HUES64 (cell line): ENCODE data around the gene PPP1R14B.

Experiments
- H3K27ac ChIP-seq: 2 replicates; pipeline ENCODE4 v1.7.0; 2013; ENCODE audit warnings: low read depth, low read length, inconsistent platforms
- H3K27me3 ChIP-seq: 2 replicates; pipeline ENCODE4 v1.6.1; 2013; ENCODE audit warnings: mild to moderate bottlenecking, low read length; ENCODE audit not compliant: insufficient read depth
- H3K36me3 ChIP-seq: 2 replicates; pipeline ENCODE4 v1.6.1; 2013; ENCODE audit warnings: mild to moderate bottlenecking, low read length; ENCODE audit not compliant: insufficient read depth
- H3K4me1 ChIP-seq: 2 replicates; pipeline ENCODE4 v1.6.1; 2013; ENCODE audit warnings: mild to moderate bottlenecking, low read length, moderate library complexity; ENCODE audit not compliant: insufficient read depth
- H3K4me3 ChIP-seq: 2 replicates; pipeline ENCODE4 v1.5.1; 2013; ENCODE audit warnings: mild to moderate bottlenecking, low read length, moderate library complexity
- H3K9ac ChIP-seq: 2 replicates; pipeline ENCODE4 v1.6.1; 2013; ENCODE audit warnings: mild to moderate bottlenecking, low read depth, low read length
- H3K9me3 ChIP-seq: 2 replicates; pipeline ENCODE4 v1.6.1; 2013; ENCODE audit warnings: low read depth, low read length; ENCODE audit not compliant: insufficient read depth
- WGBS: fragments of 150-250, 120-280 bp; methylation state at CpG from one replicate; pipeline ENCODE4 v1.1.7; 2013; ENCODE audit warnings: missing lambda C conversion rate; 5-methylcytosine and 5-hydroxymethylcytosine counted together

PPP1R14B gene

DNA sequence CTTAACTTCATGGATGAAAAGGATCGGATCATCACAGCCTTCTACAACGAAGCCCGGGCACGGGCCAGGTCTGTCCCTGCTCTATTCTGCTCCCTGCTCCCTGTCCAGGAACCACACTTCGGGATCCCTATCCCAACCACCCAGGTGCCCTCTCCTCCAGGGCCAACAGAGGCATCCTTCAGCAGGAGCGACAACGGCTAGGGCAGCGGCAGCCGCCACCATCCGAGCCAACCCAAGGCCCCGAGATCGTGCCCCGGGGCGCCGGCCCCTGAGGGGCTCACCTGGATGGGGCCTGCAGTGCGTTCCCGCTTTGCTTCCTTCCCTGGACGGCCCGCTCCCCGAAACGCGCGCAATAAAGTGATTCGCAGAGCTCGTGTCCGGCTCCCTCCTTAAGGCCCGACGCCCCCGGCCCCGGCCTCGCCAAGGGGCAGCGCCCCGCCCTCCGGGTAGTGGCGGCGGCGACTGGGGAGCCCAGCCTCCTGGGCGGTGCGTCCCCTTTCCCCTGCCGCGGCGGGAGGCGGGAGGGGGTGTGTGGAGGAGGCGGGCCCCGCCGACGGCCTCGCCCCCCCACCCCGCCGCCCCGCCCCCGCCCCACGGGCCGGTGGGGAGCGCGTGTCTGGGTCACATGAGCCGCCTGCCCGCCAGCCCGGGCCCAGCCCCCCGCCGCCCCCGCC, 12.7 kb downstream of the PPP1R14B start, which contains the start of gene VEGFB:
Gene VEGFB (plus strand): TSS at position 672 of the 674 bp plus-strand sequence. CDS start 250 bp downstream, outside the sequence.
- H3K4me3 ChIP-seq: peak within 1 kb of the TSS; percentile 69
- peaks cover 15% of the 10 kb centered on the region; the same call in 1 of the 2 replicates for H3K27me3 ChIP-seq
- no peaks in the 10 kb centered on the region for H3K9me3 ChIP-seq
- H3K27ac ChIP-seq: no peak within 1 kb of the TSS
- H3K4me1 ChIP-seq: no peaks in the 10 kb centered on the region; the same call in 1 of the 2 replicates
- WGBS: 3% methylated on average over 54 of the region's 62 CpGs
- H3K36me3 ChIP-seq: peaks cover 8% of the 10 kb centered on the region
- H3K9ac ChIP-seq: peak within 1 kb of the TSS; percentile 44; the same call in 1 of the 2 replicates

- 92% methylated on average over 8 of the region's 8 CpGs for WGBS
- Histone ChIP-seq H3K9ac (no peak overlapping the region), H3K9me3 (no peaks in the 10 kb centered on the region), H3K36me3 (no peaks in the 10 kb centered on the region; the same call in 1 of the 2 replicates), H3K27ac (no peak overlapping the region), H3K27me3 (peaks cover 15% of the 10 kb centered on the region; the same call in 1 of the 2 replicates), H3K4me1 (no peaks in the 10 kb centered on the region; the same call in 1 of the 2 replicates), H3K4me3 (no peak overlapping the region)
These were observed 13.8 kb downstream of the PPP1R14B start for GRCh38 chr11:64232967-64233315.

DNA sequence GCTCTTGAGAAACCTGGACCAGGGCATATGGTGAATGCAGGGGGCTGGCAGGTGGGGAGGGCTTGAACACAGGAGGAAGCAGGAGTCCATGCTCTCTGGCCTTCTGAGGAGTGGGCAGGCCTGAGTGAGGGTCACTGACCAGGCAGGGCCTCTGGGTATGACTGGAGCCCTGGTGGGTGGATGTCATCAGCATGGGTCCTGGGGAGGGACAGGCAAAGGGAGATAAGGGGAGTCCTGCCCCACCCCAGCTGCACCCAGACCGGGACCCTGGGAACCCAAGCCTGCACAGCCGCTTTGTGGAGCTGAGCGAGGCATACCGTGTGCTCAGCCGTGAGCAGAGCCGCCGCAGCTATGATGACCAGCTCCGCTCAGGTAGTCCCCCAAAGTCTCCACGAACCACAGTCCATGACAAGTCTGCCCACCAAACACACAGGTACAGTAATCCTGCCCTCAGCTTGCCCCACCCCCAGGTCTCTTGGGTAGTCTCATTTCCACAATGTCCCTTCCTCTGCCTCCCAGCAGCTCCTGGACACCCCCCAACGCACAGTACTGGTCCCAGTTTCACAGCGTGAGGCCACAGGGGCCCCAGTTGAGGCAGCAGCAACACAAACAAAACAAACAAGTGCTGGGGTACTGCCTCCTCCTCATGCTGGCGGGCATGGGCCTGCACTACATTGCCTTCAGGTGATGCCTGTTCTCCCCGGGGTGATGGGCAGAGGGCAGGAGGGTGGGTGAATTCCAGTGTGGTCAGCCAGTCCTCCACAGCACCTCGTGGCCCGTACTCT, 14.4 kb downstream of the PPP1R14B start:
- H3K27me3 ChIP-seq: peaks cover 15% of the 10 kb centered on the region; the same call in 1 of the 2 replicates
- no peak overlapping the region for H3K4me3 ChIP-seq
- H3K27ac ChIP-seq: no peak overlapping the region
- 93% methylated on average over 15 of the region's 15 CpGs for WGBS
- no peaks in the 10 kb centered on the region; the same call in 1 of the 2 replicates for H3K4me1 ChIP-seq
- H3K9me3 ChIP-seq: no peaks in the 10 kb centered on the region
- H3K36me3 ChIP-seq: no peaks in the 10 kb centered on the region; the same call in 1 of the 2 replicates
- H3K9ac ChIP-seq: no peak overlapping the region

DNA sequence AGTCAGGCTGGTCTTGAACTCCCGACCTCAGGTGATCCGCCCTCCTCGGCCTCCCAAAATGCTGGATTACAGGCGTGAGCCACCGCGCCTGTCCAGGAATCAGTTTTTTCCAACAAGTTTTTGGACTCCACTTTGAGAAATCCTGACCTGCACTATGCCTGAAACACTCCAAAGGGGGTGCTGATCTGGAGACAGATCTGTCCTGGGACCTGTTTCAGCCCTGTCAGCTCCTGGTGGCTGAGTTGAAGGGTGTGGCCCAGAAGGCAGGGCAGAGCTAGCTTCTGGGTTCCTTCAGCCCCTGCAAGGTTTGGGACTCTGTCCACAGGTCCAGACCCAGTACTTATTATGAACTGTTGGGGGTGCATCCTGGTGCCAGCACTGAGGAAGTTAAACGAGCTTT, 15.2 kb downstream of the PPP1R14B start:
- peaks cover 7% of the 10 kb centered on the region; the same call in 1 of the 2 replicates for H3K4me1 ChIP-seq
- no peak overlapping the region for H3K4me3 ChIP-seq

DNA sequence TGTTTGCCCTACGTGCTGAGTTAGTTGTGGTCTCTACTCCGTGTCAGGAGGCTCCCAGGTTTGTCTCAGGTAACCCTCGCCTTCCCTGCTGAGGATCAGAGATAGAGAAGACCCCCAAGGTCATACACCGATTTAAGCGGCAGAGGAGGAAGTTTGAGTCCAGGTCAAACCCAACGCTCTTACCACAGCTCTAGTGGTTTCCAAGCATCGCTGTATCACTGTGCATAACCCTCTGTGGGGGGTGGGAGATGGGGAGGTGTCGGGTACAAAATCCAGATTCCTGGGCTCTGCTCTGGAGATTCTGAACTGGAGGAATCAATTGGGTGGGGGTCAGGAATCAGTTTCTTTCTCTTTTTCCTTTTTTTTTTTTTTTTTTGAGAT, 15.8 kb downstream of the PPP1R14B start:
- Histone ChIP-seq H3K4me3 (peak overlapping the region; percentile 90), H3K9ac (peak overlapping the region; percentile 71), H3K27me3 (peaks cover 15% of the 10 kb centered on the region; the same call in 1 of the 2 replicates), H3K9me3 (no peaks in the 10 kb centered on the region), H3K4me1 (peaks cover 7% of the 10 kb centered on the region; the same call in 1 of the 2 replicates), H3K36me3 (no peaks in the 10 kb centered on the region), H3K27ac (peak overlapping the region; percentile 67; the same call in 1 of the 2 replicates)
- 7% methylated on average over 8 of the region's 8 CpGs for WGBS

More for the DNA sequence above, 15.2 kb downstream of the PPP1R14B start:
- Histone ChIP-seq H3K9me3 (no peaks in the 10 kb centered on the region), H3K9ac (no peak overlapping the region), H3K36me3 (no peaks in the 10 kb centered on the region), H3K27ac (no peak overlapping the region), H3K27me3 (peaks cover 15% of the 10 kb centered on the region; the same call in 1 of the 2 replicates)
- WGBS: 93% methylated on average over 7 of the region's 7 CpGs

DNA sequence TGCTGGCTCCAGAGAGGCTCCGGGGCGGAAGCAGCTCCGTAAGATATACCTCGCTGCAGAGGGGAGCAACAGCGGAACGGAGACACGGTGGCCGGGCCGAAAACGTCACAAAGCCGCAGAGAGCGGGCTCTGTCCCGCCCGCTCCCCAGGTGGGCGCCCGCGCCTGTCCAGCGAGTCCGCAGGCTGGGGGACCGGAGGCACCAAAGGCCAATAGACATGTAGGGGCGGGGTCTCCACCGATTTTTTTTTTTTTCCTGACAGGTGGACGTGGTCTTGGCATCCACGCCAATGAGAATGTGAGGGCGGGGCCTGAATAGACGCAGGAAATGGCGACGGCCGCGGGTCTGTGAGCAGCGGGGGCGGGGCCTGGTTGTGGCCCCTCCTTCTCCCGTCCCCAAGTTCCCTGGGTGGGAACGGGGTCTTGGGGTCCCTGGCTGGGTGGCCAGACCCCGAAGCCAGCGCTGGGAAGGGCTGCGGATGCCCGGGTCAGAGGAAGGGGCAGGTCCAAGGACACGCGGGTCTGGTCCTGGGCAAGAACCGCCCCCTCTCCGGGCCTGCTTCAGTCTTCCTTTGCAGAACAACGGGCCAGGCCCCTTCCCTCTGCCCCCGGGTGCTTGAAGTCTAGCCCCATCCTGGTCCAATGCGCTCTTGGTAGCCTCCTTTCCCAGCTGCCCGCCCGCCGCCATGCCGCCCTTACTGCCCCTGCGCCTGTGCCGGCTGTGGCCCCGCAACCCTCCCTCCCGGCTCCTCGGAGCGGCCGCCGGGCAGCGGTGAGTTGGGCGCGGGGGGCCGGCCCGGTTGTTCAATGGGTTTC, 16.4 kb downstream of the PPP1R14B start, which contains the start of gene DNAJC4:
Gene DNAJC4 (plus strand): TSS at position 378 of the 814 bp plus-strand sequence. CDS start 307 bp downstream, at position 685.
- peak within 1 kb of the TSS; percentile 67; the same call in 1 of the 2 replicates for H3K27ac ChIP-seq
- H3K4me1 ChIP-seq: peaks cover 7% of the 10 kb centered on the region; the same call in 1 of the 2 replicates
- H3K27me3 ChIP-seq: peaks cover 15% of the 10 kb centered on the region; the same call in 1 of the 2 replicates
- no peaks in the 10 kb centered on the region for H3K36me3 ChIP-seq
- WGBS: under 1% methylated on average over 62 of the region's 62 CpGs
- H3K9me3 ChIP-seq: no peaks in the 10 kb centered on the region
- H3K4me3 ChIP-seq: peak within 1 kb of the TSS; percentile 90
- H3K9ac ChIP-seq: peak within 1 kb of the TSS; percentile 71

DNA sequence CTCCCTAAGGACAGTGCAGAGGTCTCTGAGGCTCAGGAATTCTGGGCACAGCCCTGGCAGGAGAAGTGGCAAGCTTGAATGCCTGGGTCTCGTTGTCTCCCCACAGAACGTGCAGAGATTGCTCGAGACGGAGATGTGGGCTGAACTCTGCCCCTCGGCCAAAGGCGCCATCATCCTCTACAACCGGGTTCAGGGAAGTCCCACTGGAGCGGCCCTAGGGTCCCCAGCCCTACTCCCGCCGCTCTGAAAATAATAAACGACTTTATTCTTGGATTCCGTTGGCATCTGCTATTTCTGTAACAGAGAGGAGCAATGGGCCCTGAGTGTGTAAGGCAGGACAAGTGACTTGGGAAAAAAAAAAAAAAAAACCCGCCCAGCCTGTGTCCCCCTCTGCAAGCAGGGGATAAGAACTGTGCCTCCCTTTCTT, 17.0 kb downstream of the PPP1R14B start:
- Histone ChIP-seq H3K4me3 (peak overlapping the region; percentile 90), H3K36me3 (no peaks in the 10 kb centered on the region), H3K27ac (peak overlapping the region; percentile 47; the same call in 1 of the 2 replicates), H3K27me3 (peaks cover 15% of the 10 kb centered on the region; the same call in 1 of the 2 replicates), H3K9ac (peak overlapping the region; percentile 56), H3K4me1 (peaks cover 11% of the 10 kb centered on the region; the same call in 1 of the 2 replicates), H3K9me3 (no peaks in the 10 kb centered on the region)
- WGBS: 58% methylated on average over 13 of the region's 13 CpGs

GRCh38 chr11:64229090-64229743, 17.5 kb downstream of the PPP1R14B start:
- WGBS: 93% methylated on average over 10 of the region's 12 CpGs

DNA sequence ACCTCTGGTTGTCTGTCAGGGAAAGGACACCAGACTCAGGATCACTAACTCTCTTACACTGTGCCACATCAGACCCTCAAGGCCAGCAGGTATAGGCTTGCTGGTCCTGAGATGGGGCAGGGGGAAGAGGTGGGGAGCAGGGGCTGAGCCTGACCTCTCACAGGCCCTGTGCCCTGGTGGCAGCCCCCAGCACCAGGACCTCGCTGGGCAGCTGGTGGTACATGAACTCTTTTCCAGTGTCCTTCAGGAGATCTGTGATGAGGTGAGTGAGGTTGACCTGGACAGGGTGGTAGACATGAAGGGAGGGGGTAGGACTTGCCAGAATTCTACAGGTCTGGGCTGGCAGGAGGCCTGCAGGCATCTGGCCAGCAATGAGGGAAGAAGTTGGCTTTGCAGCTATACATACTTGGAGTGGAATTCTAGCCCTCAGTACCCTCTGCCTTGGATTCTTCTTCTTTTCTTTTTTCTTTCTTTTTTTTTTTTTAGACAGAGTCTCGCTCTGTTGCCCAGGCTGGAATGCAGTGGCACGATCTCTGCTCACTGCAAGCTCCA, 19.3 kb downstream of the PPP1R14B start:
- peaks cover 4% of the 10 kb centered on the region; the same call in 1 of the 2 replicates for H3K27me3 ChIP-seq
- peaks cover 4% of the 10 kb centered on the region; the same call in 1 of the 2 replicates for H3K36me3 ChIP-seq
- 90% methylated on average over 3 of the region's 3 CpGs for WGBS
- H3K4me1 ChIP-seq: peaks cover 11% of the 10 kb centered on the region; the same call in 1 of the 2 replicates
- no peak overlapping the region for H3K4me3 ChIP-seq
- H3K9me3 ChIP-seq: no peaks in the 10 kb centered on the region
- no peak overlapping the region for H3K9ac ChIP-seq
- no peak overlapping the region for H3K27ac ChIP-seq

More at GRCh38 chr11:64229090-64229743, 17.5 kb downstream of the PPP1R14B start:
- Histone ChIP-seq H3K36me3 (no peaks in the 10 kb centered on the region), H3K4me3 (peak overlapping the region; percentile 90; the same call in 1 of the 2 replicates), H3K4me1 (peaks cover 11% of the 10 kb centered on the region; the same call in 1 of the 2 replicates), H3K9ac (no peak overlapping the region; the same call in 1 of the 2 replicates), H3K27ac (no peak overlapping the region), H3K27me3 (peaks cover 15% of the 10 kb centered on the region; the same call in 1 of the 2 replicates), H3K9me3 (no peaks in the 10 kb centered on the region)
